Measurements from ENCODE around the gene DAW1. TPM values are rescaled to one million over a fixed set of nuclear protein-coding genes. Genes with fewer than 3 reads are reported as not detected.

The DAW1 gene
- total RNA-seq = 8.1 TPM

GRCh38 chr2:227871375-227871791 lies at the start of gene DAW1:
Gene DAW1 (plus strand): TSS chr2:227871631. CDS start chr2:227871690, 59 bp downstream.

Small RNA genes lying within 50 kb of the gene (small RNA-seq; reads per million reads assigned to genes)
- not detected for gene RF00402

Other genes with a start within 250 kb of the DAW1 start
- not detected for gene SCYGR5, start 204.8 kb upstream of the DAW1 start, total RNA-seq
- gene SLC19A3, start 153.6 kb upstream of the DAW1 start, total RNA-seq = 3.9 TPM
- gene SCYGR6, start 146.9 kb upstream of the DAW1 start, total RNA-seq = not detected
- not detected for gene SCYGR7, start 143.3 kb upstream of the DAW1 start, total RNA-seq
- not detected for gene SCYGR8, start 125.7 kb upstream of the DAW1 start, total RNA-seq
- not detected for gene CCL20, start 57.8 kb upstream of the DAW1 start, total RNA-seq